ENCODE data around the gene ARHGAP40.
"Not testable (repeated sequence)": the region's sequence is repeated elsewhere in the genome, so short reads cannot be mapped to it uniquely, and the experiment has no call there.

Gene ARHGAP40

DNA sequence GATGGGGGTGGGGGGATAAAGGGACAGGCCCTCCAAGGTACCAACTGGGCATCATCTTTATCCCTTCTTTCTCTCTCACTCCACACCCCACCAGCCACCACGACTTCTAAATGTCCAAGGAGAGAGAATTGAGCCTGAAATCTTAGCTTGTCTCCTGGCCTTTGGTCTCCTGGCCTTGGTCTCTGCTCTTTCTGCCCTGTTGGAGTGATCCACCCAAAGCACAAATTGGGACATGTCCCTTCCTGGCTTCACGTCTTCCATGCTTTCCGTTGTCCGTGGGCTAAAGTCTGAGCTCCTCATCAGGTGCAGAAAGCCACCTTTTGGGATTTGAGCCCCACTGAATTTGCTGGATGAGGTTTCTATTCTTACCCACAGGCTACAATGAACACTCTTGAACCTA is 12.3 kb upstream of the ARHGAP40 start:
- DNase-seq, result no peak

DNA sequence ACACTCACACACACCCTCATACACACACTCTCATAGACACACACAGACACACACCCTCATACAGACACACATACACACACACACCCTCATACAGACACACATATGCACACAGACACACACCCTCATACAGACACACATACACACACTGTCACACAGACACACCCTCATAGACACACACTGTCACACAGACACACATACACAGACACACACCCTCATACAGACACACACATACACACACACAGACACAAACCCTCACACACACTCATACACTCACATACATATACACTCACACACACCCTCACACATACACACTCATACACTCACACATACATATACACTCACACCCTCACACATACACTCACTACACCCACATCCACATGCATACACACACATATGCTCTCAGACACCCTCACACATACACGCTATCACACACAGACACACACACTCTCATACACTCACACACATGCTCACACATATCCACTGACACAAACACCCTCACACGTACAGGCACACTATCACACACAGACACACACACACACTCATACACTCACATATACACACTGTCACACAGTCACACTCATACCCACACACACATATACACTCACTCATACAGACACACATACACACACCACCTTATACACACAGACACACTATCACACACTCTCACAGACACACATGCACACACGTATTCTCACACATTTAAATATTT is 11.5 kb upstream of the ARHGAP40 start:
- no peak for DNase-seq

DNA sequence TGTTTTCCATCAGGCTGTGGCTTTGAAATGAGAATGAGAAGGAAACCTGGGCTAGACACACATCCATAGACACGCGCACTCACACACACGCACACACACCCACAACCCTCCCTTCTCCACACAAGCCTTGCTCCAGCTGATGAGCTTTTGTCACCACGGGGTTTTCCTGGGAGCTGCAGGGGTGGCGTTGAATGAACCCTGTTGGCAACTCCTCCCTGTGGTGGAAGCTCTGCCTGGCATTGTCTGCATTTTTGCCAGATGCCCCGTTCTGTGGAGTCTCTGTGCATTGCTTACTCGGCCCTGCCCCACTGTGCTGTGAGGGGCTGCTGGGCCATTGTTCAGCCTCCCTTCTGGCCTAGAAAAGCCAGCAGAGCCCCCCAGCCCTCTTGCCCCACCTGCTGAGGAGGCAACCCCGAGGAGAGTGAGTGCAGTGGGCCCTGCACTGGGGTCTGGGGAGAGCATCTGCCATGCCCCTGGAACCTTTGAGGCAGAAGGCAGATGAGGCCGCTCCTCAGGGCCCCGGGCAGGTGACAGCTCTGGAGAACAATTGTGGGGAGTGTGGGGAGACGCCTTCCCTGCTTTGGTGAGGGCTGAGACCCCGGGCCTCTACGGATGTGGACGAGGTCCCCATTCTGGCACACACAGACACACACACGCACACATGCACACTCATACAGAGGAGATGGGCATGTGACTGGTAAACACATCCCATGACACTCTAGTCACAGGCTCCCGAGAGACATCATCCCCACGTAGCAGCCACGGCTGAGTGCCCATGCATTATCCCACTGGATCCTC is 10.7 kb upstream of the ARHGAP40 start:
- no peak for DNase-seq

DNA sequence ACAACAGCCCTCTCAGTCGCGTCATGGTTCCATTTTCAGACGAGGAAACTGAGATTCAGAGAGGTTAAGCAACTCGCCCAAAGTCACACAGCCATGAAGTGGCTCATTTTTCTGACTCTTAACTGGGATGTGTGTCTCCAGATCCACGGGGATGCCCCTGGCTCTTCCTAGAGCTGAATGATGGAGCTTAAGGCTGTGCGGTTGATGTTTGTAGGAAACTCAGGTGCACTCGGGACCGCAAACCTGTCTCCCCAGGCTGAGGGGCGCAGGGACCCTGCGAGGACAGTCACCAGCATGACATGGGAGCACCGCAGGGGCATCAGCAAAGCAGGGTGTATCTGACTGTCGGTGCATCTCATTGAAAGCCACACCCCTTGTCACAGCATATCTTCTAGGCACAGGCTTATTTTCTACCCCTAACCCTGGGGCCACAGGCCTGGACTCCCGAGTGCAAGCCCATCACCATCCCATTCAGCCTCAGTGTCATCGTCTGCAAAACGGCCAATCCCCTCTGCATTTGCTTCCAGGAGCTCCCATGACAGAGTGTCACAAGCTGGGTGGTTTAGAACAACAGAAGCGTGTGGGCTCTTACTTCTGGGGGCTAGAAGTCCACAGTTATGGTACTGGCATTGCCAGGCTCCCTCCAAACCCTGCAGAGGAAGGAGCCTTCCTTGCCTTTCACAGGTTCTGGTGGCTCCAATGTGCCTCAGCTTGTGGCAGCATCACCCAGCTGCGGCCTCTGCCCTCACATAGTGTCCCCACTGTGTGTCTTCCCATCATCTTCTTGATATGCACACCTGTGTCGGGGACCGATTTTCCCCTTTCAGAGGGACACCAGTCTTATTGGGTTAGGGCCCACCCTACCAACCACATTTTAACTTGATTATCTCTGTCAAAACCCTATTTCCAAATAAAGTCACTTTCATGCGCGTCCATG is 9.9 kb upstream of the ARHGAP40 start:
- DNase-seq, result no peak

- not testable (repeated sequence) for DNase-seq
These were observed 9.2 kb upstream of the ARHGAP40 start for GRCh38 chr20:38592411-38592790.

- not testable (repeated sequence) for DNase-seq
These were observed 7.3 kb upstream of the ARHGAP40 start for GRCh38 chr20:38594281-38594680.

- not testable (repeated sequence) for DNase-seq
These were observed 5.7 kb upstream of the ARHGAP40 start for GRCh38 chr20:38595886-38596285.

GRCh38 chr20:38599410-38599882 is 2.2 kb upstream of the ARHGAP40 start:
- DNase-seq, result no peak

DNA sequence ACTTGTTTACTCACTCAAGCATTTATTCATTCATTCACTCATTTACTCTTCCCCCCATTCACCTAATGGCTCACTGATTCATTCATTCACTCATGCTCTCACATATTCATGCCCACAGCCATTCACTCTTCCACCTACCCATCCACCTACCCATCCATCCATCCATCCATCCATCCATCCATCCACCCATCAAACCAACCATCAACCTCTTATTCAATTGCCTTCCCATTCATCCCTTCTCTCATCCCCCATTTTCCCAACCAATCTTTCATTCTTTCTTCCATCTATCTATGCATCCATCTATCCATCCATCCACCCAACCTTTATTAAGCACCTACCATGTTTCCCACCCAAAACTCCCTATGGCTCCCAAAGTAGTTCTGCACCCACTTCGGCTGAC is 1.6 kb upstream of the ARHGAP40 start:
- no peak for DNase-seq

GRCh38 chr20:38602185-38602581 is 574 bp downstream of the ARHGAP40 start:
- DNase-seq, result no peak

GRCh38 chr20:38603286-38603685 is 1.7 kb downstream of the ARHGAP40 start:
- no peak for DNase-seq

DNA sequence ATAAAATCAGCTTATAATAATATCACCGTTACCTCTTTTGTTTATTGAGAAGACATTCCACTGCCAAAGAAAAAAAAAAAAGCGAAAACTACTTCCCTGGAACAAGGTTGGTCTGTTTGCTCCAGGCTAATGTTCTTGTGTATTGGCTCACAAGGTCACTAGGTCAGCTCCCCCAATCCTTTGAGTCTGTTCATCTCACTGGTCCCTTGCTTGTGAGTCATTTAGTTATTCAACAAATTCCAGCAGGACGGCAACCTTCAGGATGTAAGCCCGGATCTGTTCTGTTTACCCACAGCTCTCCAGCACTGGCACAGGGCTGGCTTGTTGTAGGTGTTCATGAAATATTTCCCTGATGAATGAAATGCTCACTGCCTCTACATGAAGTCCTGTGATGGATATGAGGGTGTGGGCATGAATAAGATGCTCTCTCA is 3.3 kb downstream of the ARHGAP40 start:
- DNase-seq, result no peak

DNA sequence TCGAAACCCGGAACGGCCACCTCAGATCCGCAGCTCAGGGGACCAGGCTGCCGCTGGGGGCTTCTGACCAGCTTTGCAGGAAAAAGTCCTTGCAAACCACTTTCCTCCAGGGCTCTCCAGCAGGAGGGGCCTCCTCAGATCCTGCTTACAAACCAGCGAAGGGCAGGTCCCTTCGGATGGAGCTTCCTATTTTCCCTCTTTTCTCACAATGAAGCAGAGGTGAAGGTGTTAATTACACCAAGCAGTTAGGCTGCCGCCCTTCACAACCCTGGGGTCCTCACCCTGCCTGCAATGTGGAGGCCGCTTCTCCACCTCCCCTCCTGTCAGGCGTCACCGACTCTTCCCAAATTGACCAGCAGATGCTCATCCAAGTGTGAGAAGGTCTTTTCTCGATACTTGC is 5.7 kb downstream of the ARHGAP40 start:
- no peak for DNase-seq

DNA sequence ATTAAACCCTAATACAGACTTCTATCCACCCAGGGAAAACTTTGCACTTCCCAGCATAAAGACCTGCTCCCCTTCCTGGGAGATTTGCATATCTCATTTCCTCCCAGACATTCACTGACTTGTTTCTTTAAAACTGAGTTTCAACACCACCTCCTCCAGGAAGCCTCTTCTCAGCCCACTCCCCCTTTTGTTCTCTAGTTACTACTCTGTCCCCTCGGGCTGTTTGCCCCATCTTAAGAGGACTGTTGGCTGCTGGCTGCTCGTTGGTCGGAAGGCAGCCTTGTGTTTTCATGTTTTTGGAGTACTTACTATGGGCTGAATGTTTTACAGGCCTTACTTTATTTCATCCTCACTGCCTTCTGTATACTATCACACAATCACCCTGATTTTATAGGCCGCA is 6.6 kb downstream of the ARHGAP40 start:
- DNase-seq, result no peak

- no peak for DNase-seq
These were observed 8.2 kb downstream of the ARHGAP40 start for GRCh38 chr20:38609815-38610214.

DNA sequence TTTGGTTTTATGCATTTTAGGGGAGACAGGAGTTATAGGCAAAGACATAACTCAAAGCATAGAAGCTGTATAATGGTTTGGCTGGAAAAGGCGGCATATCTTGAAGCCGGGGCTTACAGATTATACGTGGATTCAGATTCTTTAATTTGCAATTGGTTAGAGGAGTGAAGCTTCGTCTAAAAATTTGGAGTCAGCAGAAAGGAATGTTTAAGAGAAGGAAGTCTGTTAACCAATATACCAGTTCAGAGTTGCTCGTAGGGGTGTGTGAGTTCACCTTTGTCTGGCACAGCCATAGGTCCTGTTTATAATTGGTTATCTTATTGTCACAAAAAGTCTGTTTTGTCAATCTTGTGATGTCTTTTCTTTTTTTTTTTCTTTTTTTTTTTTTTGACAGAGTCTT is 8.9 kb downstream of the ARHGAP40 start:
- DNase-seq, result no peak

DNA sequence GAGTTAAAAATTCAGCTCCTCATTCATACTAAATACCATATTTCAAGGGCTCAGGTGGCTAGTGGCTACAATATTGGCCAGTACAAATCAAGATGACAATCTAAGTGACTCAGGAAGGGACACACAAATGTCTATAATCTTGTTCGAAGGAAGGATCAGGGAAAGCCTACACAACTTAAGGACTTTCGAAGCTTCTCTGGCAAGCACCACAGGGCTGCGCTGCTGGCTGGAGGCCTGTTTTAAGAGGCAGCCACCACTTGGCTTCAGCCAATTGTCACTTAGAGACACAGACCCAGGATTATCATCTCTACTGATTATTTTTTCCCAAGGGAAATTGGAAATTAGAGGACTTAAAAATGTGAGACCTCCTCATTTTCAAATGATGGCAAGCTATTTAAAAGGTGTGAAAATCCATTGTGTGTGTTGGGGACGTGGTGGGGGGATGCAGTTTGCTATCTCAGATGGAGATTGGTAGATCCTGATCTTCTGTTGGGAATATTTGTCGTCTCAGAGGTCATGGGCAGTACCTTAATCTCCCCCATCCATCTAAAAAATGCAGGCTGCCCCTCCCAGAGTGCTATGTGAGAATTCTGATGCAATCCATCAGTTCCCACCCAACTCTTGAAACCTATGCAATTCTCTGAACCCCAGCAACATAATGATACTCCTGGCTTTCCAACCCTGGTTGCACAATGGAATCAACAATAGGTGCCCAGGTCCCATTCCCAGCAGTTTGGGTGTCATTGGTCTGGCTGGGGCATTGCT is 11.3 kb downstream of the ARHGAP40 start:
- no peak for DNase-seq

DNA sequence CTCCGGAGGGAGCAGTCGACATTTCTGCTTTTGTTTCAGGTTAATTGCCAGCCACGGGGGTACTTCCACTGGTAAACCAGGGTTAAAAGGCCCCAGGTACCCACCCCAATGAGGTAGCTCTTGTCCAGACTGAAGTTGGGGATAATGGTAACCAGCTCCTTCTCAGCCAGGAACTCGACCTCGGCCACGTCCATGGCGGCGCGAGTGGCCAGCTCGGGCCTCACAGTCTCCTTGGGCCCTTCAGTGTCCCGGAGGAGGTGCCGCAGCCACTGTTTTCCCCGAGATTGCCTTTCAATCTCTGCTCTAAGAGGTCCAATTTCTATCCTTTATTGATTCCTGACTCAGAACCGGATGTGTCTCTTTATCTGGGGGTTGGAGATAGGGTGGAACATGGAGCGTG is 13.7 kb downstream of the ARHGAP40 start:
- no peak for DNase-seq

- DNase-seq, result no peak
These were observed 14.8 kb downstream of the ARHGAP40 start for GRCh38 chr20:38616457-38616856.

GRCh38 chr20:38617011-38617829 is 15.6 kb downstream of the ARHGAP40 start:
- DNase-seq, result no peak

GRCh38 chr20:38617830-38618196 is 16.2 kb downstream of the ARHGAP40 start:
- no peak for DNase-seq

DNA sequence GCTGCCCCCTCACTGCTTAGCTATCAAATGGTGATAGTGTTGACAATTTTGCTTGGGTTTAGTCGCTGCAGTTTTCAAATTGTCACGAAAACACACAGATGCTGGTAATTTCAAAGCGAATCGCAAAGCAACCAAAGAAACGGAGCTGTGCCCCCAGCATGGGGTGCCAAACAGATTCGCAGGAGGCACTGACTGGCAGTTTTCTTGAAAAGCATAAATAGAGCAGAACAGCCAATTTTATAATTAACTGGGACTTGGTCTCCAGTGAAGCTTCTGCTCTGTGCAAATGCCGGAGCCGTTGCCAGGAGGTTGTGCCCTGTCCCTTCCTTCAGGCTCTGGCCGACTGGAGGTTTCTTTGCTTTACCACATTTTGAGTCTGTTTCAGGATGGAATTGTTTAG is 18.8 kb downstream of the ARHGAP40 start:
- no peak for DNase-seq
